HFFc6 (cell line): Measurements from ENCODE around the gene THEM4. TPM values are rescaled to one million over a fixed set of nuclear protein-coding genes. Genes with fewer than 3 reads are reported as not detected.

Experiments
- DNase-seq: peaks from one replicate; pipeline ENCODE4 v3.0.0-alpha.2; 2018
- H3K27ac Mint-ChIP-seq: 2 replicates; pipeline ENCODE4 v1.8.0; 2020; ENCODE audit warnings: mild to moderate bottlenecking, mixed read lengths
- H3K27me3 Mint-ChIP-seq: 2 replicates; pipeline ENCODE4 v1.8.0; 2021; ENCODE audit warnings: mild to moderate bottlenecking, moderate library complexity, mixed read lengths; ENCODE audit not compliant: insufficient read depth
- H3K36me3 Mint-ChIP-seq: 2 replicates; pipeline ENCODE4 v1.8.0; 2021; ENCODE audit warnings: low read depth, mixed read lengths
- H3K4me1 Mint-ChIP-seq: 2 replicates; pipeline ENCODE4 v1.8.0; 2020; ENCODE audit warnings: low read depth, mixed read lengths
- H3K4me3 Mint-ChIP-seq: 2 replicates; pipeline ENCODE4 v1.8.0; 2020; ENCODE audit warnings: mild to moderate bottlenecking, moderate library complexity, mixed read lengths
- H3K9me3 Mint-ChIP-seq: 2 replicates; pipeline ENCODE4 v1.8.0; 2020; ENCODE audit warnings: mild to moderate bottlenecking, mixed read lengths
- CTCF ChIP-seq: fragments of 200-600 bp; sonication (generic); IDR thresholded peaks from 2 replicates; pipeline ENCODE4 v1.5.0; 2021; ENCODE audit warnings: antibody characterized with exemption, mild to moderate bottlenecking
- long read RNA-seq: library from polyadenylated mRNA; unstranded; transcript quantifications from one replicate; pipeline ENCODE4 v2.0.0, GENCODE V29; 2019
- total RNA-seq, 6 experiments: library from RNA; stranded (reverse); fragmentation: NEBNext Ultra II Directional; extraction: Animal tissue kit (Norgen Biotek cat#: 25700); gene quantifications; 2 replicates in 1 of 6; 3 replicates in 5 of 6; pipeline ENCODE4 v1.2.3, GENCODE V29; 2021

Gene THEM4
- total RNA-seq = 10 to 100 TPM in 1 of 6 experiments, 1 to 10 TPM in 5; 8.0 to 10.1 (median 9.3) TPM
- long read RNA-seq, transcript THEM4-202 (7 exons, 1,832 nt) = major isoform, 5 of 14 reads
- long read RNA-seq, partial matches to known transcripts = 2 of 14 reads
- long read RNA-seq, other reads (novel, unspliced or antisense) = 4 of 14 reads

- peak; percentile 58; the same call in 1 of the 2 replicates for TF ChIP-seq CTCF
- Mint-ChIP-seq H3K4me3 (peak within 1 kb of the TSS; percentile 95), H3K9me3 (peaks cover 16% of the 10 kb centered on the region), H3K4me1 (peaks cover 32% of the 10 kb centered on the region), H3K27ac (peak within 1 kb of the TSS; percentile 95), H3K36me3 (peaks cover 26% of the 10 kb centered on the region), H3K27me3 (peaks cover 2% of the 10 kb centered on the region; the same call in 1 of the 2 replicates)
- DNase-seq = peak; percentile 94
These were observed at the start of gene THEM4 for GRCh38 chr1:151909167-151910149. Gene THEM4 (minus strand): TSS chr1:151909511. CDS start chr1:151909458, 53 bp downstream.

GRCh38 chr1:151958959-151959358 lies 49.6 kb upstream of the THEM4 start:
- H3K36me3 Mint-ChIP-seq = no peaks in the 10 kb centered on the region

GRCh38 chr1:151956957-151957497 lies 47.7 kb upstream of the THEM4 start:
- TF ChIP-seq CTCF = no peak
- H3K4me1 Mint-ChIP-seq = peaks cover 9% of the 10 kb centered on the region
- H3K27ac Mint-ChIP-seq = no peak overlapping the region
- no peaks in the 10 kb centered on the region for H3K9me3 Mint-ChIP-seq
- no peak for DNase-seq
- H3K36me3 Mint-ChIP-seq = no peaks in the 10 kb centered on the region
- H3K27me3 Mint-ChIP-seq = peaks cover under 1% of the 10 kb centered on the region
- H3K4me3 Mint-ChIP-seq = no peak overlapping the region

More at GRCh38 chr1:151958959-151959358, 49.6 kb upstream of the THEM4 start:
- Mint-ChIP-seq H3K27ac (no peak overlapping the region), H3K4me3 (no peak overlapping the region), H3K4me1 (peaks cover 9% of the 10 kb centered on the region), H3K9me3 (no peaks in the 10 kb centered on the region), H3K27me3 (no peaks in the 10 kb centered on the region; the same call in none of the 2 replicates)
- TF ChIP-seq CTCF = no peak
- DNase-seq = no peak

- Mint-ChIP-seq H3K36me3 (no peaks in the 10 kb centered on the region), H3K4me1 (no peaks in the 10 kb centered on the region), H3K27ac (no peak overlapping the region)
These were observed 44.2 kb upstream of the THEM4 start for GRCh38 chr1:151953409-151954094.

More at GRCh38 chr1:151953409-151954094, 44.2 kb upstream of the THEM4 start:
- Mint-ChIP-seq H3K27me3 (peaks cover 2% of the 10 kb centered on the region), H3K9me3 (no peaks in the 10 kb centered on the region), H3K4me3 (no peak overlapping the region)
- DNase-seq = no peak
- TF ChIP-seq CTCF = no peak
